ENCODE results near the gene CYP2C18. TPM values are rescaled to one million over a fixed set of nuclear protein-coding genes. Genes with fewer than 3 reads are reported as not detected.

The CYP2C18 gene
- 0.07 to 0.08 TPM in 2 of 5 replicates, not detected in the others for total RNA-seq (2022; extraction: Qiagen RNA extraction; ENCODE audit: low read depth)

DNA sequence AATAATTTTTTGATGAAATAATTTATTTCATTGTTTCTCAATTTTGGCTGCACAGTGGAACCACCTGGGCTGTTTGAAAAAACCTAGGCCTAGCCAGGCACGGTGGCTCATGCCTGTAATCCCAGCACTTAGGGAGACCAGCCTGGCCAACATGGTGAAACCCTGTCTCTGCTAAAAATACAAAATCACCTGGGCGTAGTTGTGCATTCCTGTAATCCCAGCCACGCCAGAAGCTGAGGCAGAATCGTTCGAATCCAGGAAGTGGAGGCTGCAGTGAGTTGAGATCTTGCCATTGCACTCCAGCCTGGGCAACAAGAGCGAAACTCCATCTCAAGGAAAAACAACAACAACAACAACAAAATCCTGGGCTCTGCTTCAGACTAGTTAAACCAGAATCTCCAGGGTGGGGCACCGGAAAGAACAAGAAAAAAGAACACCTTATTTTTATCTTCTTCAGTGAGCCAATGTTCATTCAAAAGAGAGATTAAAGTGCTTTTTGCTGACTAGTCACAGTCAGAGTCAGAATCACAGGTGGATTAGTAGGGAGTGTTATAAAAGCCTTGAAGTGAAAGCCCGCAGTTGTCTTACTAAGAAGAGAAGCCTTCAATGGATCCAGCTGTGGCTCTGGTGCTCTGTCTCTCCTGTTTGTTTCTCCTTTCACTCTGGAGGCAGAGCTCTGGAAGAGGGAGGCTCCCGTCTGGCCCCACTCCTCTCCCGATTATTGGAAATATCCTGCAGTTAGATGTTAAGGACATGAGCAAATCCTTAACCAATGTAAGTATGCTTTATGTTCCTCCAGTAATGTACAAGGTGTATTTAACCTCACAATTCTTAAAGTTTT is at the start of gene CYP2C18:
Gene CYP2C18 (plus strand): TSS at position 516 of the 841 bp plus-strand sequence. CDS start 91 bp downstream, at position 607.

DNA sequence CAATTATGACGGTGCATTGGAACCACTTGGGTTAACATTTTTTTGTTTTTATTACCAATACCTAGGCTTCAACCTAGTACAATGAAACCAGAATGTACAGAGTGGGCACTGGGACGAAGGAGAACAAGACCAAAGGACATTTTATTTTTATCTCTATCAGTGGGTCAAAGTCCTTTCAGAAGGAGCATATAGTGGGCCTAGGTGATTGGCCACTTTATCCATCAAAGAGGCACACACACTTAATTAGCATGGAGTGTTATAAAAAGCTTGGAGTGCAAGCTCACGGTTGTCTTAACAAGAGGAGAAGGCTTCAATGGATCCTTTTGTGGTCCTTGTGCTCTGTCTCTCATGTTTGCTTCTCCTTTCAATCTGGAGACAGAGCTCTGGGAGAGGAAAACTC is 78.9 kb downstream of the CYP2C18 start, which contains the start of gene CYP2C19:
Gene CYP2C19 (plus strand): TSS at position 289 of the 400 bp plus-strand sequence. CDS start 25 bp downstream, at position 314.

Other genes starting within 250 kb of the CYP2C18 start
- gene HELLS, start 137.9 kb upstream of the CYP2C18 start, total RNA-seq (2022; extraction: Qiagen RNA extraction; ENCODE audit: low read depth), result 29.4 to 38.5 TPM (median 32.7 TPM) in 5 replicates
- not detected in 5 replicates for gene CYP2C19, start 79.0 kb downstream of the CYP2C18 start, total RNA-seq (2022; extraction: Qiagen RNA extraction; ENCODE audit: low read depth)